HepG2 (cell line): Measurements from ENCODE around the gene TH. TPM values are rescaled to one million over a fixed set of nuclear protein-coding genes. Genes with fewer than 3 reads are reported as not detected.

Source experiments
- ATAC-seq: fragments of 200-7000 bp; cut with Tn5 transposase; 3 replicates; pipeline ENCODE4 v1.9.1; 2020; ENCODE audit warnings: mild to moderate bottlenecking, moderate library complexity
- BruUV-seq: library from RNA; stranded (reverse); fragments of 400-500 nt; replicated peaks from 2 replicates; lab custom pipeline; 2021; lab: Mats Ljungman, UMichigan
- CTCF ChIA-PET: fragments of 300-600 bp; formaldehyde crosslinking; extraction: SDS; loops from one replicate; lab custom pipeline; 2021; ENCODE audit warnings: low total read pairs, inconsistent platforms, low intra/inter-chr PET ratio; lab: Yijun Ruan, JAX
- POLR2A ChIA-PET: fragments of 350-600 bp; sonication (Branson Sonifier 250); formaldehyde crosslinking; loops from one replicate; lab custom pipeline; 2020; ENCODE audit warnings: antibody characterized with exemption, inconsistent platforms; lab: Yijun Ruan, JAX
- DNase-seq: peaks from one replicate; pipeline ENCODE4 v3.0.0-alpha.2; 2015; ENCODE audit warnings: low spot score
- FAIRE-seq: peaks from 3 replicates; lab custom pipeline; 2011; peaks lifted over from hg19 to GRCh38; lab: Jason Lieb, UNC
- H2AFZ ChIP-seq: one replicate; pipeline ENCODE4 v1.6.1; 2011; ENCODE audit warnings: low read length, inconsistent platforms
- H3K27ac ChIP-seq: fragments of 300-600 bp; 3 replicates; pipeline ENCODE4 v1.8.0; 2011; ENCODE audit warnings: mixed run types, mild to moderate bottlenecking, mixed read lengths, low read length, inconsistent platforms; ENCODE audit not compliant: insufficient read depth; ENCODE audit errors: extremely low read length
- H3K27me3 ChIP-seq, 2 experiments: fragments of 200-600 bp in 1 of 2; 2 replicates in 1 of 2; 3 replicates in 1 of 2; pipeline versions ENCODE4 v1.6.0 to v1.8.0; 2011; ENCODE audit warnings: low read length in 2 of 2, mild to moderate bottlenecking in 2 of 2, moderate library complexity in 2 of 2, inconsistent platforms in 1 of 2; ENCODE audit not compliant: insufficient read depth in 2 of 2, control insufficient read depth in 1 of 2
- H3K36me3 ChIP-seq, 2 experiments: fragments of 200-600 bp in 1 of 2; replicated peaks in 1 of 2; 2 replicates in 1 of 2; 3 replicates in 1 of 2; pipeline versions ENCODE4 v1.5.1 to v1.8.0; 2011; ENCODE audit warnings: low read length in 2 of 2, inconsistent platforms in 1 of 2; ENCODE audit not compliant: insufficient read depth in 2 of 2, control insufficient read depth in 1 of 2
- H3K4me1 ChIP-seq: 2 replicates; pipeline ENCODE4 v1.5.1; 2012; ENCODE audit warnings: low read length, inconsistent platforms; ENCODE audit not compliant: insufficient read depth
- H3K4me2 ChIP-seq: 2 replicates; pipeline ENCODE4 v1.6.0; 2011; ENCODE audit warnings: low read depth, low read length, inconsistent platforms
- H3K4me3 ChIP-seq, 3 experiments: fragments of 200-600 bp in 1 of 3; sonication (generic), shearing (Covaris generic) in 1 of 3; replicated peaks in 1 of 3; 2 replicates each; pipeline ENCODE4 v1.5.1; 2011 to 2016; ENCODE audit warnings: low read length in 3 of 3, inconsistent platforms in 2 of 3, low read depth in 2 of 3, mild to moderate bottlenecking in 2 of 3, control low read depth in 1 of 3, mixed read lengths in 1 of 3; ENCODE audit not compliant: insufficient read depth in 1 of 3
- H3K79me2 ChIP-seq: one replicate; pipeline ENCODE4 v1.6.1; 2011; ENCODE audit warnings: low read length, inconsistent platforms; ENCODE audit not compliant: insufficient read depth
- H3K9ac ChIP-seq: 2 replicates; pipeline ENCODE4 v1.6.0; 2011; ENCODE audit warnings: mild to moderate bottlenecking, low read depth, low read length, inconsistent platforms; ENCODE audit not compliant: insufficient read depth
- H3K9me3 ChIP-seq: 2 replicates; pipeline ENCODE4 v1.5.1; 2012; ENCODE audit warnings: mild to moderate bottlenecking, low read length
- H4K20me1 ChIP-seq: 2 replicates; pipeline ENCODE4 v1.6.0; 2011; ENCODE audit warnings: inconsistent platforms, mild to moderate bottlenecking, low read length, moderate library complexity; ENCODE audit not compliant: insufficient read depth
- ERF ChIP-seq: IDR thresholded peaks from 2 replicates; pipeline ENCODE4 v1.6.1; 2018; ENCODE audit warnings: missing biosample characterization, missing genetic modification reagents
- KAT2B ChIP-seq: fragments of 150-350 bp; IDR thresholded peaks from 2 replicates; pipeline ENCODE4 v1.6.1; 2014; ENCODE audit warnings: low read depth, low read length, borderline replicate concordance
- SUZ12 ChIP-seq: fragments of 150-350 bp; IDR thresholded peaks from 2 replicates; pipeline ENCODE4 v1.6.1; 2014; ENCODE audit warnings: low read depth, low read length
- ZBTB42 ChIP-seq: sonication (generic); formaldehyde crosslinking; IDR thresholded peaks from 2 replicates; pipeline ENCODE4 v1.5.0; 2020; ENCODE audit warnings: mild to moderate bottlenecking, missing genetic modification reagents
- ZNF10 ChIP-seq: sonication (generic); formaldehyde crosslinking; IDR thresholded peaks from 2 replicates; pipeline ENCODE4 v1.4.0; 2020; ENCODE audit warnings: mild to moderate bottlenecking, low read depth, missing genetic modification reagents, borderline replicate concordance
- ZNF773 ChIP-seq: sonication (generic); formaldehyde crosslinking; IDR thresholded peaks from 2 replicates; pipeline ENCODE4 v1.4.0; 2020; ENCODE audit warnings: missing genetic modification reagents, borderline replicate concordance
- WGBS: methylation state at CpG from one replicate; pipeline ENCODE4 v1.1.6; 2017; ENCODE audit warnings: low lambda C conversion rate; 5-methylcytosine and 5-hydroxymethylcytosine counted together
- in situ Hi-C: cut with HindIII; loops from 2 replicates; pipeline ENCODE4 v1.10.0; 2017; ENCODE audit warnings: low pct_unique_long_range_greater_than_20kb; ENCODE audit not compliant: extremely low pct_ligation_motif_present
- intact Hi-C: fragments of 100-400 bp; cut with micrococcal nuclease; formaldehyde crosslinking; loops from one replicate; pipeline ENCODE4 v1.10.0; 2022; ENCODE audit not compliant: unreplicated experiment
- polyA plus RNA-seq, 8 experiments: library from polyadenylated mRNA; depleted of rRNA in 3 of 8; stranded (reverse) in 7 of 8; unstranded in 1 of 8; fragments of >200 nt; fragmentation: Illumina TruSeq in 4 of 8; extraction: Trizol in 4 of 8; gene quantifications; 2 replicates each; pipeline versions ENCODE4 v1.2.1 to v1.2.3, GENCODE V29; 2011 to 2016; ENCODE audit warnings: low read depth in 4 of 8, missing spikeins in 1 of 8, mixed read lengths in 1 of 8; ENCODE audit not compliant: insufficient read depth in 1 of 8
- total RNA-seq, 5 experiments: library from RNA; depleted of rRNA; stranded (reverse); fragments of >200 nt; fragmentation: Illumina TruSeq; extraction: Trizol; gene quantifications; 2 replicates each; pipeline ENCODE4 v1.2.3, GENCODE V29; 2016; ENCODE audit warnings: low read depth in 1 of 5

TH gene
- total and polyA plus RNA-seq, 2 of the 13 experiments (the other 11 are each of a cell fraction or from before 2014, with no cell fraction given), result 0.36 TPM; not detected in 1

GRCh38 chr11:2158296-2158737, 13.3 kb downstream of the TH start (continued):
- no peak for TF ChIP-seq ZNF773
- TF ChIP-seq SUZ12, result no peak
- no peak for TF ChIP-seq ZNF10 (CRISPR knock-in tag)
- TF ChIP-seq, all 625 proteins: peak for 0

- H2AFZ ChIP-seq, result no peak overlapping the region
- intact Hi-C loops (no loop called here), in situ Hi-C loops (no loop called here)
- no peaks in the 10 kb centered on the region for H3K4me1 ChIP-seq
- H3K27me3 ChIP-seq, result peaks cover 25 to 66% of the 10 kb centered on the region in 2 experiments; a peak in 4 of 5 replicates
- H3K4me2 ChIP-seq, result no peak overlapping the region
- BruUV-seq, result no TSS peak
- H3K4me3 ChIP-seq, result no peak overlapping the region
- no peaks in the 10 kb centered on the region for H4K20me1 ChIP-seq
- TF ChIP-seq KAT2B (no peak), ERF (no peak), ZBTB42 (no peak)
- POLR2A ChIA-PET, result no interaction called here
- no peak for ATAC-seq
- FAIRE-seq, result no peak
- CTCF ChIA-PET, result interaction anchor here (1.0 to 2.2 kb wide), 6 partner anchors 275 to 529 kb away, joined by 3 to 10 read pairs (median 8); no protein-coding TSS in a partner anchor
- no peaks in the 10 kb centered on the region for H3K9me3 ChIP-seq
- no peak overlapping the region for H3K9ac ChIP-seq
- H3K79me2 ChIP-seq, result no peaks in the 10 kb centered on the region
- DNase-seq, result no peak
- H3K27ac ChIP-seq, result no peak overlapping the region
- WGBS, result 3% methylated on average over 8 of the region's 18 CpGs
- H3K36me3 ChIP-seq, result no peaks in the 10 kb centered on the region
These were observed 14.1 kb downstream of the TH start for GRCh38 chr11:2157294-2158040.
